GM12801 (cell line): ENCODE data around the gene LSM10.

Experiments
- CTCF ChIP-seq: IDR thresholded peaks from one replicate; pipeline ENCODE4 v1.5.1; 2011; ENCODE audit warnings: control low read depth; ENCODE audit not compliant: insufficient read length; ENCODE audit errors: extremely low read depth

LSM10 gene

DNA sequence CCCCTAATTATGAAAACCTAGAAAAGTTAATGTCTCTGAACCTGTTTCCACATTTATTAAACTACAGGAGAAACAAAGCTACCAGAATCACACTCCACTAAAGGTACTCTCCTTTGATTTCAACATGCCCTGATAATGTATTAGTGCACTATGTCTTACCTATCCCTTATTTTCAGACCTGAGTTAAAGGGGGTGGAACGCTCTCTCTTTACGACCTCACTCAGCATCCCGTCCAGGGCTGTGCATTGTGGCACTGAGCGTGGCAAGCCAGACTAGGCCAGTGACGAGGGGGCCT, 678 bp downstream of the LSM10 start:
- no peak for TF ChIP-seq CTCF

- TF ChIP-seq CTCF = no peak
These were observed 1.3 kb downstream of the LSM10 start for GRCh38 chr1:36396359-36396758.

GRCh38 chr1:36393686-36394085, 4.0 kb downstream of the LSM10 start:
- no peak for TF ChIP-seq CTCF

DNA sequence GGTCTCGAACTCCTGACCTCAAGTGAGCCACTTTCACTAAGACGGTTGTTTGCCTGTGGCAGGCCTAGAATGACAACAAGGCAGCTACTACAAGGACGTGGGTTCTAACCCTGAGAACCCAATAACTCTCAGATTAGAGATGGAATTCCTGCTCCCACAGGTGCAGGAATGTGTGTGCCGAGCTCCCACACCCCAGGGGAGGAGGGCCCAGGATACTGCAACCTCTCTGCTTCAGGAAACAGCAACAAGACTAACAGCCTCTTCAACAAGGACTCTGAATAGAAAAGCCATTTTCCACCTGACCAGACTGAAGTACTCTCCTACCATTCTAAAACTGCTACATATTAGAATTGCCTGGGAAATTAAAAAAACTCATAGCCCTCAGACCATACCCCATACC, 4.9 kb downstream of the LSM10 start:
- no peak for TF ChIP-seq CTCF

GRCh38 chr1:36391271-36391670, 6.4 kb downstream of the LSM10 start:
- TF ChIP-seq CTCF = no peak

DNA sequence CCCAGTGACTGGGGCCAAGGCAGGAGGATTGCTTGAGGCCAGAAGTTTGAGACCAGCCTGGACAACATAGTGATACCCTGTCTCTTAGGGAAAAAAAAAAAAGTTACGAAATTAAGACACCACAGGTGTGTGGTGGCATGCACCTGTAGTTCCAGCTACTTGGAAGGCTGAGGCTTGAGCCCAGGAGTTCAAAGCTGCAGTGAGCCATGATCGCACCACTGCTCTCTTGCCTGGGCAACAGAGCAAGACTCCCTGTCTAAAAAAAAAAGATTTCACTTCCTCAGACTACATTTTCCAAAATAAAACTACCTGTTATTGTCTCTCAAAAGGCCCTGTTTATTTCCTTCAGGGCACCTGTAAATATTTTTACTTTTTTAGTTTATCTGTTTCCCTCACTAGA, 7.3 kb downstream of the LSM10 start:
- TF ChIP-seq CTCF = no peak

GRCh38 chr1:36389999-36390398, 7.7 kb downstream of the LSM10 start:
- no peak for TF ChIP-seq CTCF

DNA sequence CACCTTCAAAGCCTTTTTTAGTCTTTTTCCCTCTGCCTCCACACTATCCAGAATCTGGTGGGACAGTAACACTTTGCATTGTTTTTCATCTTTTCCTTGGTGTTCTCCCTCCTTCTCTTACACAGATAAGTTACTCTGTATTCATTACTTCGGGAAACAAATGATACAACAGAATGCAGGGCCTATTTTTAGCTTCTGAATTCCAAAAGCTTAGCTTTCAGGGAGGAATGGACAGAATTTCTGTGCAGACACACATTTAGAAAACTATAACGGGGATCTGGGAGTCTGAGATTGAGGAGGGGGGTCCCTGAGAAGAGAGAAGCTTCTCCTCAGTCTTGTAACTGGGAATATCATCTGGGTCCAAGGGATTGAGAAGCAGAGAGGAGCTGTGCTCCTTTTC, 8.4 kb downstream of the LSM10 start:
- TF ChIP-seq CTCF = no peak
